HG03558 (cell line): ENCODE results near the gene SFI1.
A peak's percentile ranks its signal among the peaks of the same experiment; 100 is the strongest.
"Not testable (repeated sequence)": the region's sequence is repeated elsewhere in the genome, so short reads cannot be mapped to it uniquely, and the experiment has no call there.

ENCODE experiments used
- ATAC-seq: cut with Tn5 transposase; IDR thresholded peaks from one replicate; pipeline ENCODE4 v1.9.1; 2021; ENCODE audit warnings: moderate number of reproducible peaks; ENCODE audit not compliant: unreplicated experiment; ENCODE audit errors: extremely low read depth

Gene SFI1

GRCh38 chr22:31652911-31653684 lies 156.8 kb downstream of the SFI1 start:
- no peak for ATAC-seq

- no peak for ATAC-seq
These were observed 157.6 kb downstream of the SFI1 start for GRCh38 chr22:31653944-31654343.

GRCh38 chr22:31654408-31654807 lies 158.1 kb downstream of the SFI1 start:
- ATAC-seq, result no peak

- ATAC-seq, result no peak
These were observed 162.9 kb downstream of the SFI1 start for GRCh38 chr22:31659246-31659645.

GRCh38 chr22:31660860-31661341 lies 164.6 kb downstream of the SFI1 start:
- ATAC-seq, result not testable (repeated sequence)

- peak; percentile 49 for ATAC-seq
These were observed 165.7 kb downstream of the SFI1 start, which contains the start of gene PISD for GRCh38 chr22:31661851-31662667. Gene PISD, minus strand, starts transcription at chr22:31662215. Its CDS starts 7 bp downstream, at chr22:31662208.

- no peak for ATAC-seq
These were observed 166.3 kb downstream of the SFI1 start for GRCh38 chr22:31662668-31663037.
